ENCODE measurements around the gene NINJ2.
"Not testable (repeated sequence)": the region's sequence is repeated elsewhere in the genome, so short reads cannot be mapped to it uniquely, and the experiment has no call there.

Gene NINJ2

GRCh38 chr12:669576-669945 lies 6.3 kb upstream of the NINJ2 start:
- DNase-seq: no peak

GRCh38 chr12:668090-668481 lies 4.8 kb upstream of the NINJ2 start:
- no peak for DNase-seq

- DNase-seq: no peak
Observed at GRCh38 chr12:666766-667308, 3.6 kb upstream of the NINJ2 start.

GRCh38 chr12:666066-666465 lies 2.8 kb upstream of the NINJ2 start:
- DNase-seq: no peak

- DNase-seq: no peak
Observed at GRCh38 chr12:664779-665092, 1.5 kb upstream of the NINJ2 start.

- no peak for DNase-seq
Observed at GRCh38 chr12:664075-664778, 982 bp upstream of the NINJ2 start.

- no peak for DNase-seq
Observed at GRCh38 chr12:662566-663292, 516 bp downstream of the NINJ2 start.

- no peak for DNase-seq
Observed at GRCh38 chr12:661720-662486, 1.3 kb downstream of the NINJ2 start.

GRCh38 chr12:659090-659683 lies 4.1 kb downstream of the NINJ2 start:
- no peak for DNase-seq

- no peak for DNase-seq
Observed at GRCh38 chr12:650983-651382, 12.3 kb downstream of the NINJ2 start.

GRCh38 chr12:647385-648085 lies 15.7 kb downstream of the NINJ2 start:
- DNase-seq: no peak

GRCh38 chr12:646442-647384 lies 16.5 kb downstream of the NINJ2 start:
- DNase-seq: no peak

GRCh38 chr12:645563-646071 lies 17.6 kb downstream of the NINJ2 start:
- no peak for DNase-seq

GRCh38 chr12:644818-645552 lies 18.3 kb downstream of the NINJ2 start:
- no peak for DNase-seq

GRCh38 chr12:644303-644639 lies 19.0 kb downstream of the NINJ2 start:
- DNase-seq: no peak

GRCh38 chr12:643475-644302 lies 19.6 kb downstream of the NINJ2 start:
- no peak for DNase-seq

GRCh38 chr12:642633-643474 lies 20.4 kb downstream of the NINJ2 start:
- peak; percentile 90 for DNase-seq

- not testable (repeated sequence) for DNase-seq
Observed at GRCh38 chr12:641321-641720, 21.9 kb downstream of the NINJ2 start.

- no peak for DNase-seq
Observed at GRCh38 chr12:640773-641172, 22.5 kb downstream of the NINJ2 start.
